ENCODE results near the gene ATG5. TPM values are rescaled to one million over a fixed set of nuclear protein-coding genes. Genes with fewer than 3 reads are reported as not detected.

ATG5 gene
- total and polyA plus RNA-seq, 9 of the 15 experiments (the other 6 are each of a cell fraction or from before 2014, with no cell fraction given), result 29.0 to 80.0 (median 53.2) TPM

GRCh38 chr6:106186714-106187113 is 138.8 kb downstream of the ATG5 start:
- Histone ChIP-seq H2AFZ (ENCODE audit: low read depth, low read length) (no peak overlapping the region), H3K4me2 (ENCODE audit: insufficient read depth, low read length) (no peak overlapping the region), H3K9me3 (replicated peaks; ENCODE audit: control insufficient read depth, insufficient read depth, low read depth, low read length) (no peaks in the 10 kb centered on the region), H3K9me1 (ENCODE audit: control insufficient read depth, insufficient read depth, low read length) (no peaks in the 10 kb centered on the region), H3K79me2 (ENCODE audit: control insufficient read depth, insufficient read depth, low read length) (no peaks in the 10 kb centered on the region), H3K36me3 (ENCODE audit: control insufficient read depth, insufficient read depth, low read length) (peaks cover 10% of the 10 kb centered on the region; the same call in 2 of the 3 replicates), H4K20me1 (replicated peaks; ENCODE audit: control insufficient read depth, insufficient read depth, low read length) (no peaks in the 10 kb centered on the region), H3K4me1 (replicated peaks in 1 of 2; ENCODE audit: control insufficient read depth in 2 of 2, insufficient read depth in 2 of 2, low read length in 2 of 2) (no peaks in the 10 kb centered on the region), H3K27ac (ENCODE audit: extremely low read depth, low read depth, low read length) (no peak overlapping the region), H3K4me3 (no peak overlapping the region), H3K9ac (ENCODE audit: insufficient read depth in 1 of 2, low read depth in 2 of 2, low read length in 2 of 2) (no peak overlapping the region), H3K27me3 (ENCODE audit: control insufficient read depth in 2 of 2, insufficient read depth in 2 of 2, low read length in 2 of 2) (no peaks in the 10 kb centered on the region)
- in situ Hi-C loops (cut with MboI), result no loop called here
- POLR2A ChIA-PET, result interaction anchor here (2.2 kb wide), 1 partner anchor 9 kb away, joined by 11 read pairs; no protein-coding TSS in a partner anchor
- WGBS (ENCODE audit: insufficient coverage, low coverage, missing lambda C conversion rate), result 95% methylated on average over 2 of the region's 2 CpGs
- ATAC-seq (no peak), FAIRE-seq (no peak), DNase-seq (ENCODE audit: extremely low read depth in 1 of 4, low spot score in 3 of 4) (no peak)
- TF ChIP-seq RBM25 (IDR thresholded peaks at IDR 0.05; ENCODE audit: low read depth, low read length, severe bottlenecking), result no peak
- no peak for TF ChIP-seq POLR2H (tag; IDR thresholded peaks at IDR 0.05; ENCODE audit: low read depth)
- no peak for TF ChIP-seq TFAM (CRISPR knock-in tag; conservative IDR thresholded peaks at IDR 0.05)
- no peak for TF ChIP-seq POLR3G (IDR thresholded peaks at IDR 0.05; ENCODE audit: extremely low read depth, insufficient read length, insufficient replicate concordance)
- TF ChIP-seq ZNF57 (CRISPR knock-in tag; IDR thresholded peaks at IDR 0.05), result no peak
- no peak for TF ChIP-seq ZNF589 (CRISPR knock-in tag; IDR thresholded peaks at IDR 0.05; ENCODE audit: low read depth)
- TF ChIP-seq ZBTB11 (CRISPR knock-in tag; IDR thresholded peaks at IDR 0.05), result no peak
- no peak for TF ChIP-seq KDM1A (IDR thresholded peaks at IDR 0.05)
- intact Hi-C loops (cut with micrococcal nuclease), result no loop called here
- CTCF ChIA-PET (ENCODE audit: low intra/inter-chr PET ratio), result no interaction called here
- BruUV-seq (replicated peaks), result no TSS peak

Data from K562 (cell line).